GM19025 (cell line): Measurements from ENCODE around the gene USP33.
"Not testable (repeated sequence)": the region's sequence is repeated elsewhere in the genome, so short reads cannot be mapped to it uniquely, and the experiment has no call there.

ENCODE experiments used
- ATAC-seq: cut with Tn5 transposase; IDR thresholded peaks from one replicate; pipeline ENCODE4 v1.9.1; 2021; ENCODE audit warnings: mild to moderate bottlenecking, low read depth, moderate library complexity; ENCODE audit not compliant: unreplicated experiment

USP33 gene

GRCh38 chr1:77742011-77742555 is 17.6 kb downstream of the USP33 start:
- ATAC-seq = no peak

GRCh38 chr1:77741316-77741715 is 18.3 kb downstream of the USP33 start:
- ATAC-seq = no peak

- ATAC-seq = no peak
Measured at GRCh38 chr1:77739235-77739634, 20.4 kb downstream of the USP33 start.

GRCh38 chr1:77732090-77732489 is 27.6 kb downstream of the USP33 start:
- no peak for ATAC-seq

GRCh38 chr1:77725706-77726105 is 33.9 kb downstream of the USP33 start:
- no peak for ATAC-seq

- ATAC-seq = no peak
Measured at GRCh38 chr1:77718181-77718580, 41.5 kb downstream of the USP33 start.

- ATAC-seq = no peak
Measured at GRCh38 chr1:77716065-77716464, 43.6 kb downstream of the USP33 start.

- no peak for ATAC-seq
Measured at GRCh38 chr1:77709727-77710126, 49.9 kb downstream of the USP33 start.

- no peak for ATAC-seq
Measured at GRCh38 chr1:77706321-77706720, 53.3 kb downstream of the USP33 start.

- no peak for ATAC-seq
Measured at GRCh38 chr1:77704736-77705135, 54.9 kb downstream of the USP33 start.

- not testable (repeated sequence) for ATAC-seq
Measured at GRCh38 chr1:77699673-77700072, 60.0 kb downstream of the USP33 start.

GRCh38 chr1:77697441-77697840 is 62.2 kb downstream of the USP33 start:
- no peak for ATAC-seq

GRCh38 chr1:77688939-77689338 is 70.7 kb downstream of the USP33 start:
- ATAC-seq = no peak

GRCh38 chr1:77687519-77687906 is 72.1 kb downstream of the USP33 start:
- no peak for ATAC-seq

- no peak for ATAC-seq
Measured at GRCh38 chr1:77686796-77687518, 72.7 kb downstream of the USP33 start.

GRCh38 chr1:77683160-77684148 is 76.2 kb downstream of the USP33 start:
- ATAC-seq = peak; percentile 76

GRCh38 chr1:77682460-77683159 is 77.0 kb downstream of the USP33 start, which contains the start of gene ZZZ3:
Gene ZZZ3, minus strand, starts transcription at chr1:77682658. Its CDS starts 49,304 bp downstream, at chr1:77633354.
- ATAC-seq = peak; percentile 63

GRCh38 chr1:77680173-77680572 is 79.5 kb downstream of the USP33 start:
- no peak for ATAC-seq

- no peak for ATAC-seq
Measured at GRCh38 chr1:77678660-77679610, 80.7 kb downstream of the USP33 start.
